Renal pelvis (tissue), 4 donors: ENCODE results near the gene DOK3. TPM values are rescaled to one million over a fixed set of nuclear protein-coding genes. Genes with fewer than 3 reads are reported as not detected.
"Not testable (repeated sequence)": the region's sequence is repeated elsewhere in the genome, so short reads cannot be mapped to it uniquely, and the experiment has no call there.

Experiments used
- DNase-seq: peaks from one replicate; pipeline ENCODE4 v3.0.0-alpha.2; 2013
- polyA plus RNA-seq, 3 donors: library from polyadenylated mRNA; unstranded; fragments of 120-200 nt; gene quantifications; one replicate each; pipeline ENCODE4 v1.2.1, GENCODE V29; 2013; ENCODE audit not compliant: insufficient read length in 3 of 3

The DOK3 gene
- polyA plus RNA-seq, 3 donors = 6.6 to 7.2 (median 7.1) TPM

DNA sequence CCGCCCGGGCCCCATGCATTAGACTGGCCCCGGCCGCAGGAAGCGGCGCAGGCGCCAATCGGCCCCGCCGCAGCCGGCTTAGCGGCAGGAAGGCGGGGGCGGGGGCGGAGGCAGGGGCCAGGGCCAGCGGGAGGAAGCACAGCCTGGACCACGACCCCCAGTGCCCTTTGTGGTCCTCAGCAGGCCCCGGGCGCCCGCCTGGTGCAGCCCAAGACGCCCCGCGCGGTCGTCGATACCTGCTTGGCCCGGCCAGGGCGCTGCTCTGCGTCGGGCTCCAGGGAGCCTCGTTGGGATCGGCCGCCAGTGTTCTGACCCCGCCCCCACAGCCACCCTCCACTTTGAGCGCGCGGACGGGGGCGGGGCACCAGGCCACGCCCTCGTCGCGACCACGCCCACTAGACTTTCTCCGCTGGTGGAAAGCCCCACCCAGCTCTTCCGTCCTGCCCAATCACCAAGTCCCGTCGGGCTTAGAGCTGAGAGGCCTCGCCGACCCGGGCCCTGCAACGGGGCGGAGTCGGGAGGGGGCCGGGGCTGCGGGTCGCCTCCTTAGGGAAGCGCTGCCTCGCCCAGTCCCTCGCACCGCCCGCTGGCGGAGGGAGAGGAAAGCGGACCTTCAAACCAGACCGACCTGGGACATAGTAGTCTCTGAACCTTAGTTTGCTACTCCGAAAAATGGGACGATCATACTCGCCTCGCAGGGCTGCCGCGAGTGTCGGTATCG lies 12.2 kb downstream of the DOK3 start, which contains the start of gene PDLIM7:
Gene PDLIM7 (minus strand): TSS at position 313 of the 721 bp plus-strand sequence. CDS start 1,092 bp downstream, outside the sequence.
- DNase-seq = peak; percentile 97

DNA sequence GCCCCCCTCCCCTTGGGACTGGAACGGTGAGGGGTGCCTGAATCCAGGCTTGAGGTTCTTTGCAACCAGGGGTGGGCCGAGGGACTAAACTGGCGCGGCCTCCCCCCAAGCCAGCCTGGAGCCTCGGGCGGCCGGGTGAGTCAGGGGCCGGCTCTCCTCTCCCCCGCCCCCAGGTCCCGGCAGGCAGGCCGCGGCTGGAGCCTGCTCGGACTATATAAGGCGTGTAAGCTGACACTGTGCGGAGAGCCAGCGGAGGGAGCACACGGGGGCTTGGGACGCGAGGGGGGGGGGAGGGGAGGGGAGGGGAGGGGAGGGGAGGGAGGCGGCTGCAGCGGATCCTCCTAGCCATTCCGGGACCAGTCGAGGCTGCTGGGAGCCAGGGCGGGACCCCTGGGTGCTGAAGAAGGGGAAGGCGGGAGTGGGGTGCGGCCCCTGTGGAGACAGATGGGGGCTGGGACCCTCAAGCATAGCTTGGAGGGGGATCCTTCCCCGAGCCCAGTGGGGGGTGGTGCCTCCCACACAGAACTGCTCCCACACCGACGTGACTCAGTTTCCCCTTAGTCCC lies 12.8 kb downstream of the DOK3 start:
- peak; percentile 90 for DNase-seq

DNA sequence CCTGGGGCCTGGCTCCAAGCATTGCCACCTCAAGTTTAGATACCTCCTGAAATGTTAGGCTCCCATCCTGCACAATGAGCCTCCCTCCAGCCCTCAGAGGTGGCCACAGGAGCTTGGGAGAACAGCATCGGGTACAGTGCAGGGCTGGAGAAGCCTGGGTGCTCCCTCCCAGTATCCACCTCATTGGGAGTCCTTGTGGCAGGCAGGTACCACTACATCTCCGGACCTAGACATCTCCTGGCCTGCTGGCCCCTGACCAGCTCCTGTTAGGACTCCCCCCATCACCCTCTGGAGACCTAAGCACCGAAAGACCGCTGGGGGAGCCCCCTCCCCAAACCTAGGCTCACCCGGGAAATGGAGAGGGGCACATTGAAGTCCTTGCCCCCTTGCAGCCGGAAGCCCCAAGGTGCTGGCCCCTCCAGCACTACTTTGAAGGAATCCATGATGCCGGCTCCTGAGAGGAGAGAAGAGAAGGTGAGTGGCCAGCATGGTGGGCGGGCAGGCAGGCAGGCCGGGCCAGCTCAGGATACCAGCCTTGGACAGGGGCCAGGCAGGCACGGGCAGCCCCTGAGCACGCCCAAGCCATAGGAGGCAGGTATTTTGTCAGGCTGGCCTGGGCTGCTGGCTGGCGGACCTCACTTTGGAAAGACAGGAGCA lies 13.4 kb downstream of the DOK3 start:
- no peak for DNase-seq

DNA sequence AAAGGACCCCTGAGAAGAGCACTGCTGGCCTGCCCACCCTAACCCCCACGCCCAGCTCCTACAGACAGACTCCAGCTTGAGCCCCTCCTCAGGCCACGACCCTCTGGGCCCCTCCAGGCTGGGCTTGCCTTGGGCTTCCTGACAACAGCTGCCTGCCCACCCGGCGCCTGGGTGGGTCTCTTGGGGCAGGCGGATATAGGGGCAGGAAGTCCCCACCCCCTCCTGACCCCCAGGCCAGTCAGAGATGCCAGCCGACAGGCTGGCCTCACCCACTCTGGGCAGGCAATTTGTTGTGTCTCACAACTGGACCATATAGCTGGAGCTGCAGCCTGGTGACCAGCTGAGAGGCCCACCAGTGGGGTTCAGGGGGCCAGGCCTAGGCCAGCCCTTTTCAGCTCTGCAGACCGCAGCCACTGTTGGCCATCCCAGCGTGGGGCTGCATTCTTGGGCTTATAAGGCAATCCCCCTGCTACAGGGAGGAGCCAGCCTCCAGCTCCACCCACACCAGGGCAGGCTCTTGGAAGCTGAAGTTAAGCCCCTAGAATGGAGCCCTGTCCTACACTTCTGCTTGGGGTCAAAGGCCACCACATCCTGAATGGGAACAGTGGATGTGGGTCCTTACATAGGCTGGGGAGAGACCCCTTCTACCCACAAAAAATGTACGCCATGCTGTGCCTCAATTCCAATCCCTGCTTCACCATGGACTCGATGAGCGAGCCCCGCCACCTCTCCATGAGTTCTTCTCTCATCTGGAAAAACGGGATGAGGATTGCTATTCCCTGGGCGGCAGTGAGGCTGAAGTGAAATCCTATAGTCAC lies 14.2 kb downstream of the DOK3 start:
- peak; percentile 78 for DNase-seq

DNA sequence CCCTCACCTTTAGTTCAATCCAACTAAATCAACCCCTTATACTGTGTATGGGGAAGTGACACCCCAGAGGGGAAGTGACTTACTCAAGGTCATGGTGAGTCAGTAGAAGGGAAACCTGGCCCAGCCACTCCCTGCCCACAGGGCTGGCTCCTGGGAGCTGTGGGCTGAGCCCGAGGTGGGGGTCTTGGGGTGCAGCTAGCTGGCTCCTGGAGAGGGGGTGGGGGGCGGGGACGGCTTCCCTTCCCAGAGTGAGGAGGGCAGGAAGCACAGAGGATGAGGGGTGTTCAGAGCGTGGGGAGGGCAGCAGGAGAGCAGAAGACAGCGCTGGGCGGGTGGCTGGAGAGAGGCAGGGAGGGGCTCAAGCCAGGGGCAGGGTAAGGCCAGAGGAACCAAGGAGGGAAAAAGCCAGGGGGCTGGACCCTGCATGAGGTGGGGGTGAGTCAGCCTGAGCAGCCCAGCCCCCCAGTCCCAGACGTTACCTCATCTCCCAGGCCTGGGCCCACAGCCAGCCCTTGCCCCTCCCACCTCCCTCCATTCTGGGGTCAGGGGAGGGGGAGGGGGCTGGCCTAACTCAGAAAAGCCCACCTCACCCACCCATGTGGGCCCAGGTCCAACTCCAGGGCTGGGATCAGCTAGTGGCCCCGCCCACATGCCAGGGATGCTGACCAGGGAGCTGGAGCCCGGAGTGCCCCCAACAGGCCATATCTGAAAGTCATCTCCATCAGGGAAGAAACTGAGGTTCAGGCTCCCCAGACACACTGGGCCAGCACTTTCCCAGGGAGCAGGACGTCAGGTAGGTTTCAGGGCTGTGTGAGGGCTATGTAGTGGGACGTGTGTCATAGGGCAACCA lies 15.1 kb downstream of the DOK3 start:
- DNase-seq = no peak

DNA sequence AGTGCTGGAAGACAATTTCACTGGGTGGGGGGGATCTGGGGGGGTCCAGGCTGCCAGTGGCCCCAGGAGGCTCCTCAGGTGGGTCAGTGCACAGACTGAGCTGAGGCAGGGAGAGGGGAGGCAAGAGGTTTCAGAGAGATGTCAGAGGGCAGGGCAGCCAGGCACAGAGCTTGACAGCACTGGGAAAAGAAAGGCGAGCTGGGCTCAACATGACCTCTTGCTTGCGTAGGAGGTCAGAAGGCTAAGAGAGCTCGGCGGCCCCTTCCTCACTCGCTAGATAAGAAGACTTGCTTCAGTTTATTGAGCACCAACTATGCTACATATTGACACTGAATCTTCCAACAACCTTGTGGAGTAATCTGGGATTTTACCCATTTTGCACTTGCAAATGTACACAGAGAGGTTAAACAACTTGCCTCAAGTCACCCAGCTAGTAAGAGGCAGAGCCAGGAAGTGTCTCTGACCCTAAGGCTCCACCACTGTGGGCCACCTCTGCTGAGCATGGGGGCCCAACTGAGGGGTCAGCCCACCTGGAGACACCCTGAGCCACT lies 15.8 kb downstream of the DOK3 start:
- DNase-seq = no peak

DNA sequence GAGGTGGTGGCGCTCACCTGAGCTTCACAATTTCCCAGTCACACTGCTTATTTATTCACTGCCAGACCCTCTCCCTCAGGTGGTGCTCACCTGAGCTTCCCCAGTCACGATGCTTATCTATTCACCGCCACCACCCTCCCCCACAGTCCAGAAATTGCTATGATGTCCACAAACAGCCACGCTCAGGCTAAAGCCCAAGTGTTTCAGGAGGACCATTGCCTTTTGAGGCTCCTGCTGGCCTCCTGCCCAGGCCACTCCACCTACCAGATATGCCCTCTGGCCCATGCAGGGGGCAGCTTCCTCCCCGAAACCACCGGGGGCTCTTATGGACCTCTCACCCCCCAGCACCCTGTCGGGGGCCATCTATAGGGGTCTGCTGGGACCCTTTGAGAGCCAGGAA lies 16.8 kb downstream of the DOK3 start:
- DNase-seq = no peak

DNA sequence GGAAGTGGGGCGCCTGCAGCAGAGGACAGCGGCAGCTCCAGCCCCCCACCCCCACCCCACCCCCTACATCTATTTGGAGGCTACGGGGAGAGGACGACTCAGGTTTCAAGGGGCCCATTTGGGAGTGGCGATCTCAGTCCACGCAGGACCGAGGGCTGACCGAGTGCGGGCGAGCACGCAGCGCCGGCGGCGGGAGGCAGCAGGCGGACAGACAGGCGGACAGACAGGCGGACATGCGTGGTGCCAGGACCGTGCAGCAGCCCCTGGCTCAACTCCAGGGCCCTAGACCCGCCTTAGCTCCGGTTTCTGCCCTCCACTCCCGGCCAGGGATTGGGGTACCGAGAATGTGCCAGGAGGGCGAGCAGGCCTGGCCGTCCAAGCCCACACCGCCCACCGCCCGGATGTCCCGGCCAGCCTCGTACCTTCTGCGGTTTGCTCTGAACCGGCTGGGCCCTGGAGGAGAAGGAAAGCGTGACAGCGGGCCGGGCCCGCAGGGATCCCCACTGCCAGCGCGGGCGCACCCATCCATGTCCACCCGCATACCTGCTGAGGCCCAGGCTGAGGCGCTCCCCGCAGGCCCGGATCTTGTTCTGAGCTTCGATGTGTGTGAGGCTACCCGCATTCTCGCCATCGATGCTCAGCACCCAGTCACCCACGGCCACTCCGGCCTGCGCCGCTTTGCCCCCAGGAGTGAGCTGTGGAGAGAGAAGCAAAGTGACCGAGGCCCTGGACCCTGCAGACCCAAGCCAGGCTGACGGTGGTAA lies 17.5 kb downstream of the DOK3 start:
- DNase-seq = no peak

DNA sequence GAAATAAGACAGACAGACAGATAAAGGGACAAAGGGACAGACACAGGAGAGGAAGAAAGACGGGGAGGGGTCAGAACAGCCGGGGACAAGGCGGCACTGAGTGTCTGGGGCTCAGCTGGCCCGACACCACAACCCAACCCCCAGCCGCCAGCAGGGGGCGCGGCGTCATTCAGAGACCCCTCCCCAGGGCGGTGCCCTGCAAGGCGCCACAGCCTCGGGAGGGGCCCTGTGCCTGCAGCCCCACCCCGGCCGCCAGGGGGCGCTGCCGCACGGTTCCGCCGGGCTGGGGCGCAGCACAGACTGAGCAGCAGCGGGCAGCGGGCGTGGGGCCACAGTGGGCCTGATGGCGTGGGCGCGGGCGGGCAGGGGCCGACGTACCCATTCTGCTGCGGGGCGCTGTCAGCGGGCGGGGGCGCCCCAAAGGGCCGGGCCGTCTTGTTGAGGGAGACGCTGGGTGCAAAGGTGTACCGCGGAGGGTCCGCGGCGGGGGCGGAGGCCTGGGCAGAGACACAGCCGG lies 18.1 kb downstream of the DOK3 start:
- no peak for DNase-seq

DNA sequence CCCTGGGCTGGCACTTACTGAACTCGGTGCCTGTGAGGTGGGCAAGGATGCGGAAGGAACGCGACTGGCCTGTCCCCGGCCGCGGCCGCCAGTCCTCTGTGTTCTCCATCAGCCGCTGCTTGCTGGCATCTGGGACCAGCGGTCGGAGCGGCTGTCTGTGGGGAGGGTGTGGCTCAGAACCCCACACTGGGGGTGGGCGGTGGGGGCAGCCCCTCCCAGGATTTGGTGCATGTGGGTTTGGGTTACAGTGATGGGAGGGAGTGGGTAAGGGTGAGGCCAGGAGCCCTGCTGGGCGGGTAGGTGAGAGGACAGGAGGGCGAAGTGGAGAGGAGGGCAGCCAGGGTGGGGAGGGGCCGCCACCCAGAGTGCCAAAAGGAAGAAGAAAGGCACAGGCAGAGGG lies 18.6 kb downstream of the DOK3 start:
- no peak for DNase-seq

DNA sequence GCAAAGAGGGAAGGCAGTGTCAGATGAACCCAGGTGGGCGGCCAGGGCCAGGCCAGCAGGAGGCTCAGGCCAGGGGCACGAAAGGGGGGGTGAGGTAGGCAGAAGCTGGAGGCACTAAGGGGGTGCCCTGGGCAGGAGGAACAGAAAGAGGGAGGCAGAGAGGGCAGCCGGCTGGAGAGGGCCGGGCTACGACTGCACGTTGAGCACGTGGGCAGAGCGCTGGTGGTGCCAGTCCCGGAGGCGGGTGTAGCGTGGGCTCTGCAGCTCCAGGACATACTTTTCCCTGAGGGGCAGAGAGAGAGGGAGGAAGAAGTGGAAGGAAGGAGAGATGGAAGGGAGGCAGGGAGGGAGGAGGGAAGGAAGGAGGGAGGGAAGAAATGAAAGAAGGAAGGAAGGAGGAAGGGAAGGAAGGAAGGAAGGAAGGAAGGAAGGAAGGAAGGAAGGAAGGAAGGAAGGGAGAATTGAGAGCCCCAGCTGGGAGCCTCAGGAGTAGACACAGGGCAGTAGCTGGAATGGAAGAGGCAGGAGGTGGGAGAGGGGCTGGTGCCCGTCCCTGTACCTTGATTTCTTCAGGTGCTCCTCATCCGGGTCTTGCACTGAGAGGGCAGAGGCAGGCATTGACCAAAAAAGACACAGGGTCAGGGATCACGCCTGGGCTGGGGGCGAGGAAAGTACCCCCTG lies 19.2 kb downstream of the DOK3 start:
- DNase-seq = no peak

DNA sequence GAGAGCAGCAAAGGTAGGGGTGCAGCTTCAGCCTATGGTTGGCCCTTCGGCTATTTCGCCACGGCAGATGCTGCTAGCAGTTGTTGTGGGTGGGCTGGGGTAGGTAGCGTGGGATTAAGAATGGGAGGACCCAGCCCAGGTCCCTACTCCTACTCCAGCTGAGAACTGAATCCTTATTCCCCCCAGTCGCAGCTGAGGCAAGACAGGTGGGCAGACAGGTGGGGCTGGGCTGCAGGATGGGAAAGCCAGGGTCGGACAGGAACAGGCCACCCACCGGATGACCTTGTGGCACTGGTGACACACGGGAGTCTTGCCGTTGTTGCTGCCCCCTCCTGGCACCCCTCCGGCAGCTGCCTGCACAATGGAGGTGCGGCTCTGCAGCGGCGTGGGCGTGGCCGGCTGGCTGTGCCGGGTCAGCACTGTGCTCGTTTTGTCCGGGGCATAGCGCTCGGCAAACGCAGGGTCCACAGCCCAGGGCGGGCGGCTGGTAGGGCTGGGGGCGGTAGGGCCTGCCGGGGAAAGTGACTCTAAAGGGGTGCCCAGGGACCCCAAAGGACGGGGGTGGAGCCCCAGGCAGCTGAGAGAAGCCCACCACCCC lies 20.4 kb downstream of the DOK3 start:
- no peak for DNase-seq

DNA sequence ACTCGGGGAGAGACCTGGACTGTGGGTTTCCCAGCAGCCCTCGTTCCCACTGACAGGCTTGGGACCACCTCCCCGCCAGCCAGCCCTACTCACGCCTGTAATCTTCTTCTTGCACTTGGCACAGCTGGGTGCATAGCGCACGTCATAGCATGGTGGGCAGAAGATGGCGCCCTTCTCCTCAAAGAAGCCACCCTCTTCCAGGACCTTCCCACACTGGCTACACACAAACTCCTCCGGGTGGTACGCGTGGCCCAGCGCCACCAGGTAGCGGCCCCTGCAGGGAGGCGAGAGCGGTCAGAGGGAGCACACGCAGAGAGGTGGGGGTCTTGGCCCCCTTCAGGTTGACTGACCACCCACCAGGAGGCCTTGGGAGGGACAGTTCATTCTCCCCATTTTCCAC lies 21.7 kb downstream of the DOK3 start:
- DNase-seq = no peak

DNA sequence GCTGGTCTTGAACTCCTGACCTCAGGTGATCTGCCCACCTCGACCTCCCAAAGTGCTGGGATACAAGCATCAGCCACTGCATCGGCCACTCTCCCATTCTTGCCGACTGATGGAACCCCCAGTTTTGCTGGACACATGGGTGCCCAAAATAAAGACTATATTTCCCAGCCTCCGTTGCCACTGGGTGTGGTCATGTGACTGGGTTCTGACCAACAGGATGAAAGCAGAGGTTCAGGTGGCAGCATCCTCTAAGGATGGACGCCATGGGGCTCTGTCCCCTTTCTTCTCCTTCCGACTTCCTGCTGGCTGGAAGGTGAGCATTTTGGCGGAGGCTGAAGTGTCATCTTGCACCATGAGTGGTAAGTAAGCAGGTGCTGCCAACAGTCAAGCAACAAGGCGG lies 22.5 kb downstream of the DOK3 start:
- no peak for DNase-seq

DNA sequence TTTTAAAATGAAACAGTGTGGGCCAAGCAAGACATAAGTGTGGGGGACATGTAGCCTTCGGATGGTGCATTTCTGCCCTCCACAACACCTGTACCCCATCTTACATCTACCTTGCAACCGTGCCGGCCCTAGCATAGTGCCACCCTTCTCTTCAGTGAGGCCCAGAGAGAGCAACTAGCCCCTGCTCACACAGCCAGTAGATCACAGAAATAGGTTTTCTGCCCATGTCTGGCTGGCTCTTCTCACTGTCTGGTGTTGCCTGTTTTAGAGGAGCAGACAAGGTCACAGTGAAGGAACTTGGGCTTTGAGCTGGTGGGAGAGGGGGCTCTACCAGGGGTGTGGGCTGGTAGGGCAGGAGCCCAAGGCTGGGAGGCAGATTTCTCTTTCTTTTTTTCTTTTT lies 23.4 kb downstream of the DOK3 start:
- no peak for DNase-seq

DNA sequence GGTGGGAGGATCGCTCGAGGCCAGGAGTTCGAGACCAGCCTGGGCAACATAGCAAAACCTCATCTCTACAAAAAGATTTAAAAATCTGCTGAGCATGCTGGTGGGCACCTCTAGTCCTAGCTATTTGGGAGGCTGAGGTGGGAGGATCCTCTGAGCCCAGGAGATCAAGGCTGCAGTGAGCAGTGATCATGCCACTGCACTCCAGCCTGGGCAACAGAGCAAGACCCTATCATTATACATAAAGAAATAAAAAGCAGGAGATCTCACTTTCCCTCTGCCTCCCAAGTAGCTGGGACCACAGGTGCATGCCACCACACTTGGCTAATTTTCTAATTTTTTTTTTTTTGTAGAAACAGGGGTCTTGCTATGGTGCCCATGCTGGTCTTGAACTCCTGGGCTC lies 23.9 kb downstream of the DOK3 start:
- not testable (repeated sequence) for DNase-seq

DNA sequence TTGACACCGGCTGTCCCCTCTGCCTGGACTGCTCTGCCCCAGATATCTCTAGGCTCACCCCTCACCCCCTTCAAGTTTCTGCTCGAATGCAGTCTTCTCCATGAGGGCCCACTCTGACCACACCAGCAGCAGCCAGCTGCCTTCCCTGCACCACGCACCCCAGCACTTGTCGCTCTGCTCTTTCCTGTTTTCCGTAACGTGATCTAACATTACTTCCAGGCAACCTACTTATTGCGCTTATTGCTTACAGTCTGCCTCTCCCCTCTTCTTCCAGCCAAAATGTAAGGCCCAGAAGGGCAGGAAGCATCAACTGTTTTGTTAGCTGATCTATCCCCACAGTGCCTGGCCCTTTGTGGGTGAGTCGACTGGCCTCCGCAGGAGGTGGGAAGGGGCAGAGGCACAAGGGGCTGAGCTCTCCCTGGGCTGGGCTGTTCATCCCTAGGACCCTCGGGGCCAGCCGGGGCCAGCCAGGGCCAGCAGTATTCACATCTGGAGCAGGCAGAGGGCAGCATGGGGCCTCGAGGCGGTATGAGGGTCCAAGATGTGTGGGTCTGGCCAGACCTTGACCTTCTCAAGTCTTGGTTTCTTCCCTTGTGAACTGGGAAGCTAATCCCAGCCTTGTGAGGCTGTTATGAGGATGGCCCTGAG lies 24.6 kb downstream of the DOK3 start:
- DNase-seq = no peak
